Nephron (organoid): ENCODE data around the gene MPC1.

Experiments
- H3K27ac Mint-ChIP-seq, 3 experiments: 2 replicates each; pipeline ENCODE4 v1.8.0; 2020; ENCODE audit warnings: mixed read lengths in 3 of 3, mild to moderate bottlenecking in 2 of 3, moderate library complexity in 1 of 3
- H3K27me3 Mint-ChIP-seq: 2 replicates; pipeline ENCODE4 v1.8.0; 2021; ENCODE audit warnings: low read depth, mild to moderate bottlenecking, moderate library complexity, mixed read lengths
- H3K36me3 Mint-ChIP-seq: 2 replicates; pipeline ENCODE4 v1.8.0; 2020; ENCODE audit warnings: low read depth, mixed read lengths
- H3K4me1 Mint-ChIP-seq: 2 replicates; pipeline ENCODE4 v1.8.0; 2020; ENCODE audit warnings: mixed read lengths
- H3K4me3 Mint-ChIP-seq, 3 experiments: 2 replicates each; pipeline ENCODE4 v1.8.0; 2020; ENCODE audit warnings: mild to moderate bottlenecking in 3 of 3, mixed read lengths in 3 of 3, moderate library complexity in 2 of 3
- H3K9me3 Mint-ChIP-seq: 2 replicates; pipeline ENCODE4 v1.8.0; 2020; ENCODE audit warnings: mixed read lengths
- CTCF ChIP-seq, 3 experiments: fragments of 200-600 bp; sonication (generic); IDR thresholded peaks; one replicate each; pipeline ENCODE4 v1.5.0; 2021; ENCODE audit warnings: antibody characterized with exemption in 3 of 3; ENCODE audit not compliant: unreplicated experiment in 3 of 3

Gene MPC1

GRCh38 chr6:166422201-166422940 lies 39.6 kb upstream of the MPC1 start:
- TF ChIP-seq CTCF (IDR thresholded peaks at IDR 0.05; ENCODE audit: unreplicated experiment in 3 of 3), result no peak
- peaks cover 4% of the 10 kb centered on the region for H3K27me3 Mint-ChIP-seq
- H3K4me1 Mint-ChIP-seq, result no peaks in the 10 kb centered on the region
- no peak overlapping the region for H3K4me3 Mint-ChIP-seq
- H3K36me3 Mint-ChIP-seq, result peaks cover 33% of the 10 kb centered on the region
- no peaks in the 10 kb centered on the region for H3K9me3 Mint-ChIP-seq
- no peak overlapping the region for H3K27ac Mint-ChIP-seq

DNA sequence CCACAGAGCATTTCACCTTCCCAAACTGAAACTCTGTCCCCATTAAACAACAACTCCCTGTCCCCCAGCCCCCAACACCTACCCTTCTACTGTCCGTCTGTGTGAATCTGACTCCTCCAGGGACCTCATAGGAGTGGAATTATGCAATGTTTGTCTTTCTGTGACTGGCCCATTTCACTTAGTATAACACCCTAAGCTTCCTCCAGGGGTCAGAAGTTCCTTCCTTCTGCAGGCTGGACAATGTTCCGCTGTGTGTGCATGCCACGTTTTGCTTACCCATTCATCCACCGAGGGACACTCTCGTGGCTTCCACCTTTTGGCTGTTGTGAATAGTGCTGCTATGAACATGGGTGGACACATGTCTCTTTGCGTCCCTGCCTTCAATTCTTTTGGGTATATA lies 37.6 kb upstream of the MPC1 start:
- H3K36me3 Mint-ChIP-seq, result peaks cover 50% of the 10 kb centered on the region
- no peak overlapping the region for H3K27ac Mint-ChIP-seq
- H3K4me3 Mint-ChIP-seq, result no peak overlapping the region
- H3K27me3 Mint-ChIP-seq, result peaks cover 5% of the 10 kb centered on the region
- H3K9me3 Mint-ChIP-seq, result no peaks in the 10 kb centered on the region
- TF ChIP-seq CTCF (IDR thresholded peaks at IDR 0.05; ENCODE audit: unreplicated experiment in 3 of 3), result peak in 1 of 3 experiments; percentile 29
- no peaks in the 10 kb centered on the region for H3K4me1 Mint-ChIP-seq

- no peaks in the 10 kb centered on the region for H3K4me1 Mint-ChIP-seq
- no peak overlapping the region for H3K27ac Mint-ChIP-seq
- peaks cover 8% of the 10 kb centered on the region for H3K27me3 Mint-ChIP-seq
- peaks cover 51% of the 10 kb centered on the region for H3K36me3 Mint-ChIP-seq
- H3K9me3 Mint-ChIP-seq, result no peaks in the 10 kb centered on the region
- H3K4me3 Mint-ChIP-seq, result no peak overlapping the region
- TF ChIP-seq CTCF (IDR thresholded peaks at IDR 0.05; ENCODE audit: unreplicated experiment in 3 of 3), result no peak
Measured at GRCh38 chr6:166419717-166420116, 37.0 kb upstream of the MPC1 start.

- no peak for TF ChIP-seq CTCF (IDR thresholded peaks at IDR 0.05; ENCODE audit: unreplicated experiment in 3 of 3)
- Mint-ChIP-seq H3K27me3 (peaks cover 8% of the 10 kb centered on the region), H3K27ac (no peak overlapping the region), H3K4me1 (no peaks in the 10 kb centered on the region), H3K36me3 (peaks cover 49% of the 10 kb centered on the region), H3K4me3 (no peak overlapping the region), H3K9me3 (no peaks in the 10 kb centered on the region)
Measured at GRCh38 chr6:166419286-166419685, 36.5 kb upstream of the MPC1 start.

DNA sequence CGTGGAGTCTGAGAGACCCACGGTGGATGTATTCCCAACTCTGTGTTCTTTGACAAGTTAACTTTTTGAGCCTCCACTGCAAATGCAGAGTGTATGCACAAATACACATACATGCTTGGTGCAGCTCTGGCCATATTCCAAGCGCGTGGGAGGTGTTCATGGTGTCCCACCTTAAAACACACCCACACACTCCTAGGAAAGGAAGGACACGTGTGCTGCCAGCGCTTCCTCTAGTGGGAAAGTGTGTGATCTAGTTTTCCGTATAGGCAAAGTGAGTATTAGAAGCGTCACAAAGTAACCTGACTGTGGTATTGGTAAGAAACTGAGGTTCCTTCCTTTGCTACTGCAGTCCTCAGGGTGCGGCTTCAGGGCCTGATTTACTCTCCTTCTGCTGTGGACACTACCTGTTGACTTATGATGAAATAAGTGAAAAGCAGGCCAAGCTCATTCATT lies 36.0 kb upstream of the MPC1 start:
- Mint-ChIP-seq H3K4me1 (no peaks in the 10 kb centered on the region), H3K27ac (no peak overlapping the region), H3K27me3 (peaks cover 8% of the 10 kb centered on the region), H3K4me3 (no peak overlapping the region), H3K36me3 (peaks cover 44% of the 10 kb centered on the region), H3K9me3 (no peaks in the 10 kb centered on the region)
- TF ChIP-seq CTCF (IDR thresholded peaks at IDR 0.05; ENCODE audit: unreplicated experiment in 3 of 3), result no peak

- peaks cover 46% of the 10 kb centered on the region for H3K36me3 Mint-ChIP-seq
- no peak for TF ChIP-seq CTCF (IDR thresholded peaks at IDR 0.05; ENCODE audit: unreplicated experiment in 3 of 3)
- H3K27me3 Mint-ChIP-seq, result peaks cover 6% of the 10 kb centered on the region
- no peaks in the 10 kb centered on the region for H3K4me1 Mint-ChIP-seq
- no peak overlapping the region for H3K4me3 Mint-ChIP-seq
- H3K27ac Mint-ChIP-seq, result no peak overlapping the region
- H3K9me3 Mint-ChIP-seq, result no peaks in the 10 kb centered on the region
Measured at GRCh38 chr6:166417285-166417691, 34.5 kb upstream of the MPC1 start.
